Prostate gland (tissue), 2 donors: Measurements from ENCODE around the gene SLIT1. TPM values are rescaled to one million over a fixed set of nuclear protein-coding genes. Genes with fewer than 3 reads are reported as not detected.

Experiments
- DNase-seq: peaks from one replicate; pipeline ENCODE4 v3.0.0-alpha.2; 2019; ENCODE audit warnings: low spot score
- H3K27ac ChIP-seq, 2 donors: fragments of 200-600 bp; sonication (generic); 2 replicates each; pipeline ENCODE4 v1.5.1; 2017 to 2019
- H3K27me3 ChIP-seq: fragments of 200-600 bp; sonication (generic); replicated peaks from 2 replicates; pipeline ENCODE4 v1.5.1; 2019; ENCODE audit not compliant: insufficient read depth
- H3K36me3 ChIP-seq, 2 donors: fragments of 200-600 bp; sonication (generic); 1 replicate in 1 of 2; 2 replicates in 1 of 2; pipeline versions ENCODE4 v1.5.1 to v1.8.1; 2017 to 2019
- H3K4me1 ChIP-seq: fragments of 200-600 bp; sonication (generic); replicated peaks from 2 replicates; pipeline ENCODE4 v1.5.1; 2019
- H3K4me3 ChIP-seq, 2 donors: fragments of 200-600 bp; sonication (generic); 2 replicates each; pipeline ENCODE4 v1.5.1; 2017 to 2019
- H3K9me3 ChIP-seq: fragments of 200-600 bp; sonication (generic); 2 replicates; pipeline ENCODE4 v1.5.1; 2017
- POLR2A ChIP-seq: fragments of 450-650 bp; IDR thresholded peaks from one replicate; pipeline ENCODE4 v1.6.1; 2016; ENCODE audit warnings: antibody characterized with exemption, mild to moderate bottlenecking
- POLR2AphosphoS5 ChIP-seq: sonication (generic); formaldehyde crosslinking; IDR thresholded peaks from one replicate; pipeline ENCODE4 v1.6.1; 2017; ENCODE audit warnings: antibody characterized with exemption
- WGBS: methylation state at CpG from one replicate; pipeline ENCODE4 v1.1.5; 2018; 5-methylcytosine and 5-hydroxymethylcytosine counted together
- intact Hi-C: fragments of 100-400 bp; cut with DNase I; formaldehyde crosslinking; loops from one replicate; pipeline ENCODE4 v1.14.2; 2022
- total RNA-seq, 2 donors: library from RNA; depleted of rRNA; stranded (reverse); fragments of >200 nt; gene quantifications; one replicate each; pipeline ENCODE4 v1.1.0, GENCODE V29; 2016
- TF ChIP-seq, protein P1 (sequence below), 4 experiments: fragments of 200-600 bp in 2 of 4; fragments of 450-650 bp in 2 of 4; sonication (generic) in 2 of 4; IDR thresholded peaks; 1 replicate in 3 of 4; 2 replicates in 1 of 4; pipeline ENCODE4 v1.5.1; 2016 to 2019; ENCODE audit warnings: antibody characterized with exemption in 4 of 4, mild to moderate bottlenecking in 2 of 4, moderate library complexity in 2 of 4

The SLIT1 gene
- total RNA-seq, 2 donors from 2014 or later: 0.59 to 0.91 TPM

DNA sequence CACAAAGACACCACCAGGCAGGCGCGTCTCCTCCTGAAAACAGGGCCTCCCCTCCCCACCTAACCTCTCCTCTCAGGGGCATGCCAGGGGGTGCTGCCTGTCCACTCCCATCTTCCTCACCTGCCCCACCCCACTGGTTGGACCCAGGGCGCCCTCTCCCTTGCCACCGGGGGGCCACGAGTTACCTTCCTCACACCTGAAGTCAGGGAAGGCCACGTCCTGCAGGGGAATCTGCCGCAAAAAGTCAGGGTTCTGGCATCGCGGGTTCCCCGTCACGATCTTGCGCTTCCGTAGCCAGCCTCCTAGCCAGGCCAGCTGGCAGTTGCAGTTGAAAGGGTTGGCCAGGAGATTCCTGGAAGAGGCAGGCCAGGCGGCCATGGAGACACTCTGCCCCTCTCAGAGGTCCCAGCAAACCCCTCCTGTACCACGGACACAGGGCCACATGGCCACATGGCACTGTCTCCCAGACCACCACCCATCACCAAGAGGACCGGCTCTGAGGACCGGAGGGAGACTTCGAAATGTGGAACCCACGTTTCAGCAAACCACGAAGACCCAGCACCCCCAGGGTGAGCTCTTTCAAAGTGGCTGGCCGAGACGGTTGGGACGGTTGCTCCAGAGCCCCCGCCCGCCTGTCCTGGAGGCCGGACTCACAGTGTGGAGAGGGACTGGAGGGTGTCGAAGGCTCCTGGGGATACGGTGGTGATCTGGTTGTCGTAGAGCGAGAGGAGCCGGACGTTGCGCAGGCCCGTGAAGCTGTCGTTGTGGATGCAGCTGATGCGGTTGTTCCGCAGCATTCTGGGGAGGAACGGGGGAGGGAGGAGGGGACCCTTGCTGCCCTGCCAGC lies 142.8 kb downstream of the SLIT1 start:
- no peak for DNase-seq
- peaks cover 1% of the 10 kb centered on the region for H3K4me1 ChIP-seq

DNA sequence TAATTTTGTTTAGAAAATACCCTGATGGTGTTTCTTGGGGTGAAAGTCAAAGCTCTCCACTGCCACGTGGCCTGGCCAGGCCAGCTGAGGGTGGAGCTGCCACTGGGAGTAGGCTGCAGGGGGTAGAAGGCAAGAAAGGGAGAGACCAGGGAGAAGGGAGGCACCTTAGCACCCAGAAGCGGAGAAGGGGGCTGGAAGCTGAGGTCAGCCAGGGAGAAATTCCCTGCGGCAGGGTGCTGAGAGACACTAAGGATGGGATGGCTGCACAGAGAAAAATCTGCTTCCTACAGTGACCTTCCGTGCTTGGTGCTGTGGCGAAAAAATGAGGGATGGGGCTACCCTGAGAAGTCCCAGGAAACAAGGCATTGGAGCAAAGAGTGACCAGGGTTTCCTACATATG lies 143.7 kb downstream of the SLIT1 start:
- no peak overlapping the region for H3K4me3 ChIP-seq
- no peaks in the 10 kb centered on the region for H3K9me3 ChIP-seq
- no peaks in the 10 kb centered on the region for H3K36me3 ChIP-seq
- peaks cover 4% of the 10 kb centered on the region for H3K4me1 ChIP-seq
- no peak overlapping the region for H3K27ac ChIP-seq
- no peaks in the 10 kb centered on the region for H3K27me3 ChIP-seq
- no peak for DNase-seq
- 87% methylated on average over 5 of the region's 5 CpGs for WGBS
- intact Hi-C loops: no loop called here
- no peak for TF ChIP-seq POLR2A
- TF ChIP-seq, protein P1, sequence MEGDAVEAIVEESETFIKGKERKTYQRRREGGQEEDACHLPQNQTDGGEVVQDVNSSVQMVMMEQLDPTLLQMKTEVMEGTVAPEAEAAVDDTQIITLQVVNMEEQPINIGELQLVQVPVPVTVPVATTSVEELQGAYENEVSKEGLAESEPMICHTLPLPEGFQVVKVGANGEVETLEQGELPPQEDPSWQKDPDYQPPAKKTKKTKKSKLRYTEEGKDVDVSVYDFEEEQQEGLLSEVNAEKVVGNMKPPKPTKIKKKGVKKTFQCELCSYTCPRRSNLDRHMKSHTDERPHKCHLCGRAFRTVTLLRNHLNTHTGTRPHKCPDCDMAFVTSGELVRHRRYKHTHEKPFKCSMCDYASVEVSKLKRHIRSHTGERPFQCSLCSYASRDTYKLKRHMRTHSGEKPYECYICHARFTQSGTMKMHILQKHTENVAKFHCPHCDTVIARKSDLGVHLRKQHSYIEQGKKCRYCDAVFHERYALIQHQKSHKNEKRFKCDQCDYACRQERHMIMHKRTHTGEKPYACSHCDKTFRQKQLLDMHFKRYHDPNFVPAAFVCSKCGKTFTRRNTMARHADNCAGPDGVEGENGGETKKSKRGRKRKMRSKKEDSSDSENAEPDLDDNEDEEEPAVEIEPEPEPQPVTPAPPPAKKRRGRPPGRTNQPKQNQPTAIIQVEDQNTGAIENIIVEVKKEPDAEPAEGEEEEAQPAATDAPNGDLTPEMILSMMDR (IDR thresholded peaks at IDR 0.05): no peak
- TF ChIP-seq POLR2AphosphoS5: no peak

More for the DNA sequence above, 142.8 kb downstream of the SLIT1 start:
- intact Hi-C loops: no loop called here
- Histone ChIP-seq H3K4me3 (no peak overlapping the region), H3K27me3 (no peaks in the 10 kb centered on the region), H3K27ac (no peak overlapping the region), H3K9me3 (no peaks in the 10 kb centered on the region), H3K36me3 (no peaks in the 10 kb centered on the region)
- TF ChIP-seq POLR2A (no peak), POLR2AphosphoS5 (no peak)
- TF ChIP-seq, protein P1 (IDR thresholded peaks at IDR 0.05): no peak
- WGBS: 94% methylated on average over 37 of the region's 38 CpGs

DNA sequence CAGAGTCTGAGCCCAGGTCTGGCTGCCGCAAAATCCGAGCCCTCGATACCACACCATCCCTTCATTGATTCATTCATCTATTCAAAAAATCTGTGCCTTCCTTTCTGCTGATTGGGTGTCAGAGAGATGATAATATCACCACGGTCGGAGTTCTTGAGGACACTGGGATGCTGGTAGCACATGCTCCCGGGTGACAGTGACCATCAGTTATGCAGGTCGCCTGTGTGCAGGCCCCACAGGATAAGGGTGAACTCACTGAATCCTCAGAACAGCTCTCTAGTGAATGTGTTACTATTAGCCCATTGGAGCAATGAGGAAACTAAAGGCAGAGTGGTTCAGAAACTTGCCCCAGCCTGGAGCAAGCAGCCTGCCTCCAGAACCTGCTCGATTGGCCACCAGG lies 145.1 kb downstream of the SLIT1 start:
- no peak for DNase-seq
- Histone ChIP-seq H3K36me3 (no peaks in the 10 kb centered on the region), H3K27ac (no peak overlapping the region), H3K4me3 (no peak overlapping the region), H3K9me3 (no peaks in the 10 kb centered on the region), H3K27me3 (no peaks in the 10 kb centered on the region), H3K4me1 (peaks cover 4% of the 10 kb centered on the region)
- TF ChIP-seq POLR2AphosphoS5: no peak
- no peak for TF ChIP-seq POLR2A
- TF ChIP-seq, protein P1 (IDR thresholded peaks at IDR 0.05): no peak
- intact Hi-C loops: no loop called here
- 91% methylated on average over 8 of the region's 8 CpGs for WGBS

DNA sequence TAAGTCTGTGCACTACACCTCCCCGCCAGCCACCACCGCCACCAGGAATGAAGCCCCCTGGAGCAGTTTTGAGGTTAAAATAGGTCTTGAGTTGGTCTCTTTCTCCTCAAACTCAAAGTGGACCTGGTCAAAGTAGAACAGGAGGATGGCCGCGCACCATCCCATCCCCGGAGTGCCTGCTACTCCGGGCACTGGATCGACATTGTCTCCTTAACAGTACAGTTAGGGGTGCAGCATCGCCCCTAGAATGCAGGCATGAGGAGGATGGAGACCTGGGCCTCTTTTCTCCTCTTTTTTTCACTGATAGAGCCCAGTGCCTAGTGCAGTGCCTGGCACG lies 145.5 kb downstream of the SLIT1 start:
- peaks cover 4% of the 10 kb centered on the region for H3K4me1 ChIP-seq
- intact Hi-C loops: no loop called here
- WGBS: 95% methylated on average over 9 of the region's 9 CpGs
- no peaks in the 10 kb centered on the region for H3K36me3 ChIP-seq
- no peak overlapping the region for H3K27ac ChIP-seq
- no peak for DNase-seq
- H3K27me3 ChIP-seq: no peaks in the 10 kb centered on the region
- H3K9me3 ChIP-seq: no peaks in the 10 kb centered on the region
- TF ChIP-seq POLR2AphosphoS5: no peak
- TF ChIP-seq POLR2A: no peak
- TF ChIP-seq, protein P1 (IDR thresholded peaks at IDR 0.05): no peak
- H3K4me3 ChIP-seq: no peak overlapping the region
